K562 (cell line): Measurements from ENCODE around the gene NFIL3. TPM values are rescaled to one million over a fixed set of nuclear protein-coding genes. Genes with fewer than 3 reads are reported as not detected.

Experiments used
- ATAC-seq: fragments of 200-7000 bp; cut with Tn5 transposase; 3 replicates; pipeline ENCODE4 v1.9.1; 2020; ENCODE audit warnings: moderate library complexity
- BruUV-seq: library from RNA; stranded (reverse); fragments of 400-500 nt; replicated peaks from 2 replicates; lab custom pipeline; 2021; lab: Mats Ljungman, UMichigan
- CTCF ChIA-PET: fragments of 300-600 bp; formaldehyde crosslinking; extraction: SDS; loops from one replicate; lab custom pipeline; 2021; ENCODE audit warnings: low intra/inter-chr PET ratio; lab: Yijun Ruan, JAX
- POLR2A ChIA-PET: fragments of 300-600, 350-650 bp; sonication (Branson Sonifier 250); formaldehyde crosslinking; extraction: SDS; loops from one replicate; lab custom pipeline; 2021; ENCODE audit warnings: antibody characterized with exemption, inconsistent platforms; lab: Yijun Ruan, JAX
- DNase-seq, 4 experiments: peaks; one replicate each; pipeline versions ENCODE4 v3.0.0 to v3.0.0-alpha.2; 2011 to 2018; ENCODE audit warnings: low spot score in 3 of 4, mixed read lengths in 3 of 4; ENCODE audit errors: extremely low read depth in 1 of 4
- FAIRE-seq: peaks from 2 replicates; lab custom pipeline; 2011; peaks lifted over from hg19 to GRCh38; lab: Jason Lieb, UNC
- H2AFZ ChIP-seq: 2 replicates; pipeline ENCODE4 v1.6.0; 2011; ENCODE audit warnings: low read depth, low read length, control low read depth, inconsistent platforms
- H3K27ac ChIP-seq: fragments of 200-600 bp; 3 replicates; pipeline ENCODE4 v1.8.0; 2011; ENCODE audit warnings: low read depth, mild to moderate bottlenecking, control low read depth, inconsistent platforms, low read length, moderate library complexity, mixed read lengths; ENCODE audit errors: extremely low read depth
- H3K27me3 ChIP-seq, 2 experiments: fragments of 300-600 bp in 1 of 2; 2 replicates in 1 of 2; 3 replicates in 1 of 2; pipeline versions ENCODE4 v1.6.0 to v1.8.0; 2011; ENCODE audit warnings: inconsistent platforms in 2 of 2, low read length in 2 of 2, mild to moderate bottlenecking in 1 of 2, mixed read lengths in 1 of 2, moderate library complexity in 1 of 2; ENCODE audit not compliant: control insufficient read depth in 2 of 2, insufficient read depth in 2 of 2
- H3K36me3 ChIP-seq: fragments of 300-600 bp; 3 replicates; pipeline ENCODE4 v1.8.0; 2011; ENCODE audit warnings: mild to moderate bottlenecking, low read length, inconsistent platforms; ENCODE audit not compliant: control insufficient read depth, insufficient read depth
- H3K4me1 ChIP-seq, 2 experiments: fragments of 200-600 bp in 1 of 2; replicated peaks in 1 of 2; 2 replicates in 1 of 2; 3 replicates in 1 of 2; pipeline versions ENCODE4 v1.5.1 to v1.8.0; 2011; ENCODE audit warnings: inconsistent platforms in 2 of 2, low read length in 2 of 2, mild to moderate bottlenecking in 1 of 2, mixed read lengths in 1 of 2, moderate library complexity in 1 of 2; ENCODE audit not compliant: control insufficient read depth in 2 of 2, insufficient read depth in 2 of 2
- H3K4me2 ChIP-seq: 2 replicates; pipeline ENCODE4 v1.6.1; 2011; ENCODE audit warnings: low read length, control low read depth, inconsistent platforms, mixed read lengths; ENCODE audit not compliant: insufficient read depth
- H3K4me3 ChIP-seq: fragments of 200-600 bp; sonication (generic), shearing (Covaris generic); 2 replicates; pipeline ENCODE4 v1.5.1; 2016; ENCODE audit warnings: control low read depth, inconsistent platforms
- H3K79me2 ChIP-seq: fragments of 200-600 bp; 3 replicates; pipeline ENCODE4 v1.8.0; 2011; ENCODE audit warnings: low read length, inconsistent platforms; ENCODE audit not compliant: control insufficient read depth, insufficient read depth
- H3K9ac ChIP-seq, 2 experiments: 2 replicates each; pipeline versions ENCODE4 v1.6.0 to v1.6.1; 2011; ENCODE audit warnings: low read depth in 2 of 2, low read length in 2 of 2, control low read depth in 1 of 2, inconsistent platforms in 1 of 2, mild to moderate bottlenecking in 1 of 2, mixed read lengths in 1 of 2; ENCODE audit not compliant: insufficient read depth in 1 of 2
- H3K9me1 ChIP-seq: one replicate; pipeline ENCODE4 v1.6.0; 2011; ENCODE audit warnings: inconsistent platforms, mild to moderate bottlenecking, low read length, moderate library complexity; ENCODE audit not compliant: control insufficient read depth, insufficient read depth
- H3K9me3 ChIP-seq: replicated peaks from 2 replicates; pipeline ENCODE4 v1.5.1; 2011; ENCODE audit warnings: low read depth, low read length, inconsistent platforms; ENCODE audit not compliant: control insufficient read depth, insufficient read depth
- H4K20me1 ChIP-seq: replicated peaks from 2 replicates; pipeline ENCODE4 v1.6.1; 2011; ENCODE audit warnings: low read length, inconsistent platforms, mixed read lengths; ENCODE audit not compliant: control insufficient read depth, insufficient read depth
- ARHGAP35 ChIP-seq: fragments of 450-650 bp; IDR thresholded peaks from 2 replicates; pipeline ENCODE4 v1.6.1; 2018; ENCODE audit not compliant: partially characterized antibody
- FOS ChIP-seq: IDR thresholded peaks from 3 replicates; pipeline ENCODE4 v1.6.1; 2011; ENCODE audit not compliant: insufficient read length; ENCODE audit errors: extremely low read depth
- FOXJ2 ChIP-seq: fragments of 200-800 bp; sonication (Bioruptor generic); IDR thresholded peaks from 2 replicates; pipeline ENCODE4 v1.6.1; 2016; ENCODE audit warnings: missing genetic modification characterization, missing compliant biosample characterization
- GATAD2A ChIP-seq: fragments of 450-650 bp; IDR thresholded peaks from 2 replicates; pipeline ENCODE4 v1.6.1; 2017
- HDAC3 ChIP-seq: fragments of 450-650 bp; IDR thresholded peaks from 2 replicates; pipeline ENCODE4 v1.6.1; 2018; ENCODE audit warnings: borderline replicate concordance, mild to moderate bottlenecking, moderate library complexity; ENCODE audit not compliant: partially characterized antibody
- HNRNPLL ChIP-seq: fragments of 200-400 bp; formaldehyde crosslinking; IDR thresholded peaks from 2 replicates; pipeline ENCODE4 v1.6.1; 2017; ENCODE audit warnings: low read length, low read depth, mild to moderate bottlenecking; ENCODE audit not compliant: poor library complexity, severe bottlenecking
- KAT7 ChIP-seq: sonication (generic); formaldehyde crosslinking; IDR thresholded peaks from 2 replicates; pipeline ENCODE4 v1.8.0; 2022; ENCODE audit warnings: missing genetic modification reagents, mild to moderate bottlenecking, borderline replicate concordance
- MLX ChIP-seq, 2 experiments: fragments of 450-650 bp in 1 of 2; sonication (generic) in 1 of 2; formaldehyde crosslinking; conservative IDR thresholded peaks; 2 replicates each; pipeline versions ENCODE4 v1.4.0 to v1.8.1; 2020 to 2022; ENCODE audit warnings: mild to moderate bottlenecking in 1 of 2, missing genetic modification reagents in 1 of 2
- NCOA6 ChIP-seq: fragments of 450-650 bp; IDR thresholded peaks from 2 replicates; pipeline ENCODE4 v1.6.1; 2017; ENCODE audit warnings: mild to moderate bottlenecking
- POLR2B ChIP-seq: fragments of 450-650 bp; IDR thresholded peaks from 2 replicates; pipeline ENCODE4 v1.6.1; 2018; ENCODE audit warnings: low read depth; ENCODE audit not compliant: partially characterized antibody
- SIRT6 ChIP-seq: IDR thresholded peaks from one replicate; pipeline ENCODE4 v1.6.1; 2012; ENCODE audit warnings: low read depth, mild to moderate bottlenecking, control low read depth, inconsistent platforms, low read length, moderate library complexity
- TBL1XR1 ChIP-seq, 2 experiments: IDR thresholded peaks; 2 replicates each; pipeline ENCODE4 v1.6.1; 2012; ENCODE audit warnings: improper control_type of control experiment in 2 of 2, low read length in 2 of 2, mild to moderate bottlenecking in 1 of 2
- U2AF2 ChIP-seq: fragments of 200-400 bp; formaldehyde crosslinking; optimal IDR thresholded peaks from 2 replicates; pipeline ENCODE3; 2017; ENCODE audit warnings: low read depth, mild to moderate bottlenecking, low read length
- ZKSCAN8 ChIP-seq: fragments of 200-800 bp; sonication (Bioruptor generic); IDR thresholded peaks from 2 replicates; pipeline ENCODE4 v1.6.1; 2016; ENCODE audit warnings: missing genetic modification characterization, missing compliant biosample characterization
- WGBS: fragments of 100-300 bp; shearing (Covaris generic); methylation state at CpG from one replicate; pipeline ENCODE4 v1.1.6; 2016; ENCODE audit warnings: low coverage, mixed read lengths; ENCODE audit not compliant: insufficient coverage; ENCODE audit errors: missing lambda C conversion rate; 5-methylcytosine and 5-hydroxymethylcytosine counted together
- in situ Hi-C: fragments of 300-500 bp; cut with MboI; formaldehyde crosslinking; loops from 4 replicates; pipeline ENCODE4 v1.15.0; 2018; ENCODE audit warnings: inconsistent platforms, mixed read lengths
- intact Hi-C: fragments of 100-400 bp; cut with micrococcal nuclease; formaldehyde crosslinking; loops from 2 replicates; pipeline ENCODE4 v1.14.2; 2022
- polyA plus RNA-seq, 8 experiments: library from polyadenylated mRNA; depleted of rRNA in 4 of 8; stranded (reverse) in 5 of 8; unstranded in 3 of 8; fragments of >200 nt; fragmentation: Nextera tagmentation in 2 of 8; fragmentation: Illumina TruSeq in 1 of 8; extraction: Ambion mirVana in 2 of 8; extraction: Trizol in 1 of 8; gene quantifications; 2 replicates each; pipeline versions ENCODE4 v1.2.1 to v1.2.3, GENCODE V29; 2011 to 2014; ENCODE audit warnings: inconsistent platforms in 1 of 8, missing spikeins in 1 of 8
- total RNA-seq, 7 experiments: library from RNA; depleted of rRNA in 6 of 7; stranded (reverse); fragments of >200 nt in 6 of 7; fragmentation: Illumina TruSeq in 2 of 7; extraction: Trizol in 2 of 7; gene quantifications; 2 replicates each; pipeline versions ENCODE4 v1.2.1 to v1.2.3, GENCODE V29; 2011 to 2021; ENCODE audit warnings: low replicate concordance in 1 of 7

Gene NFIL3
- total and polyA plus RNA-seq, 9 of the 15 experiments (the other 6 are each of a cell fraction or from before 2014, with no cell fraction given): 3.2 to 16.1 (median 9.3) TPM

GRCh38 chr9:91412941-91413340 lies 10.7 kb downstream of the NFIL3 start:
- peaks cover 21% of the 10 kb centered on the region for H3K36me3 ChIP-seq
- POLR2A ChIA-PET: no interaction called here
- no peak overlapping the region for H2AFZ ChIP-seq
- no peak overlapping the region for H3K4me2 ChIP-seq
- in situ Hi-C loops: no loop called here
- H4K20me1 ChIP-seq: no peaks in the 10 kb centered on the region
- no peak overlapping the region for H3K9ac ChIP-seq
- WGBS: 100% methylated on average over 2 of the region's 2 CpGs
- H3K9me1 ChIP-seq: no peaks in the 10 kb centered on the region
- no peaks in the 10 kb centered on the region for H3K9me3 ChIP-seq
- TF ChIP-seq FOS (no peak), FOXJ2 (tag) (no peak), ARHGAP35 (no peak), U2AF2 (no peak), HNRNPLL (no peak), POLR2B (no peak), SIRT6 (no peak), KAT7 (CRISPR knock-in tag) (no peak), ZKSCAN8 (CRISPR knock-in tag) (no peak), NCOA6 (no peak), MLX (CRISPR knock-in tag; conservative IDR thresholded peaks at IDR 0.05) (no peak), GATAD2A (no peak), TBL1XR1 (IDR thresholded peaks at IDR 0.05; ENCODE audit: low read length in 2 of 2) (no peak), HDAC3 (no peak)
- TF ChIP-seq, all 486 proteins: peak for 0
- Histone ChIP-seq H3K79me2 (peaks cover 52% of the 10 kb centered on the region), H3K27ac (no peak overlapping the region), H3K4me3 (no peak overlapping the region), H3K4me1 (peaks cover 0 to under 1% of the 10 kb centered on the region in 2 experiments; a peak in 1 of 5 replicates), H3K27me3 (no peaks in the 10 kb centered on the region)
- DNase-seq (no peak), ATAC-seq (no peak), FAIRE-seq (no peak)
- intact Hi-C loops: no loop called here
- no TSS peak for BruUV-seq
- CTCF ChIA-PET: no interaction called here
